GM10248 (cell line): ENCODE measurements around the gene RAB3B.

Source experiments
- CTCF ChIA-PET: fragments of 300-600 bp; sonication (Branson Sonifier 250); formaldehyde crosslinking; extraction: SDS; loops from one replicate; lab custom pipeline; 2021; ENCODE audit warnings: antibody characterized with exemption; lab: Yijun Ruan, JAX
- POLR2A ChIA-PET: fragments of 350-650 bp; sonication (Branson Sonifier 250); formaldehyde crosslinking; extraction: SDS; loops from one replicate; lab custom pipeline; 2020; ENCODE audit warnings: antibody characterized with exemption; lab: Yijun Ruan, JAX
- DNase-seq: peaks from one replicate; pipeline ENCODE4 v3.0.0; 2012; ENCODE audit errors: extremely low spot score
- CTCF ChIP-seq: IDR thresholded peaks from 2 replicates; pipeline ENCODE4 v1.5.1; 2012; ENCODE audit warnings: mild to moderate bottlenecking, low read depth; ENCODE audit errors: extremely low read depth, missing control alignments, control extremely low read depth

Gene RAB3B, protein sequence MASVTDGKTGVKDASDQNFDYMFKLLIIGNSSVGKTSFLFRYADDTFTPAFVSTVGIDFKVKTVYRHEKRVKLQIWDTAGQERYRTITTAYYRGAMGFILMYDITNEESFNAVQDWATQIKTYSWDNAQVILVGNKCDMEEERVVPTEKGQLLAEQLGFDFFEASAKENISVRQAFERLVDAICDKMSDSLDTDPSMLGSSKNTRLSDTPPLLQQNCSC

DNA sequence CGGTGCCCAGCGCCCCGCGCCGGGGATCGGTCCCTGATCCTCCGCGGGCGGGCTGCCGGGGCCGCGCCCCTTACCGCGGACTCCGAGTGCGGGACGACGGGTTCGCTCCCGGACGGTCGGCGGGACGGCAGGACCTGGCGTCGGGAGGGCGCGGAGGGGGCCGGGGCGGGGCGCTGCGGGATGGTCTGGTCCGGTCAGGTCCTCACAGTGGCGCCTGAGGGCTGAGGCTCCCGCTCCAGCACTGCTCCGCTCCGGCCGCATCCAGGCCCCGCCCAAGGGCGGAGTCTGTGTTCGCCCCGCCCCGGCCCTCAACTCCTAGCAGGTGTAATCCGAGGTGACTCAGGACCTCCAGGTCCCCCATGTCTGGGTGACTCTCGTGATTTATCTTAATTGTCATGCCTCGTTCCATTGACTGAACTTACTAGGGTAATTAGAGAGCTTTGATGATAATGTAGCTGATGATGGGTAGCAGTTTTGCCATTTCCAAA lies at the start of gene RAB3B:
Gene RAB3B, minus strand, starts transcription at position 223 of the 488 bp plus-strand sequence. CDS start 13,583 bp downstream, outside the sequence.
- TF ChIP-seq CTCF: no peak
- ChIA-PET CTCF (interaction anchor here (1.0 to 1.2 kb wide), 3 partner anchors 9 to 22 kb away, joined by 3 read pairs; no protein-coding TSS in a partner anchor), POLR2A (interaction anchor here (0.6 kb wide), 1 partner anchor 127 kb away, joined by 5 read pairs; no protein-coding TSS in a partner anchor)
- DNase-seq: peak; percentile 81

GRCh38 chr1:52037909-52038308 lies 47.4 kb upstream of the RAB3B start:
- no peak for DNase-seq
- ChIA-PET CTCF (interaction anchor here (1.6 to 2.1 kb wide), 2 partner anchors 10 to 141 kb away, joined by 4 to 7 read pairs; no protein-coding TSS in a partner anchor), POLR2A (interaction anchor here (0.7 kb wide), 1 partner anchor 27 kb away, joined by 3 read pairs; no protein-coding TSS in a partner anchor)
- no peak for TF ChIP-seq CTCF

DNA sequence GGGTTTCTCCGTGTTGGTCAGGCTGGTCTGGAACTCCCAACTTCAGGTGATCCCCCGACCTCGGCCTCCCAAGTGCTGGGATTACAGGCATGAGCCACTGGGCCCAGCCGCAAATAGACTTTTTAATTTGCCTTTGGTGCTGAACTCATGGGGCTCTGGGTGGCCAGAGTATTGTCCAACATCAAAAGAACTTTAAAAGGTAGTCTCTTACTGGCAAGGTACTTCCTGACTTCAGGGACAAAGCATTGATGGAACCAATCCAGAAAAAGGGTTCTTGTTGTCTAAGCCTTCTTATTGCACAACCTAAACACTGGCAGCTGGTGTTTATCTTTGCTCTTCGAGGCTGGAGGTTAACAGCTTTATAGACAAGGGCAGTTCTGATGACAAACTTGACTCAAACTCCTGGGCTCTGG lies 46.9 kb upstream of the RAB3B start:
- ChIA-PET CTCF (interaction anchor here (1.0 to 2.1 kb wide), 4 partner anchors 11 to 141 kb away, joined by 3 to 7 read pairs (median 4); no protein-coding TSS in a partner anchor), POLR2A (no interaction called here)
- TF ChIP-seq CTCF: no peak
- no peak for DNase-seq

- ChIA-PET CTCF (interaction anchor here (1.0 kb wide), 1 partner anchor 137 kb away, joined by 3 read pairs; no protein-coding TSS in a partner anchor), POLR2A (no interaction called here)
- no peak for DNase-seq
- TF ChIP-seq CTCF: no peak
Observed at GRCh38 chr1:52034050-52034384, 43.5 kb upstream of the RAB3B start.

- ChIA-PET POLR2A (no interaction called here), CTCF (interaction anchor here (1.0 kb wide), 1 partner anchor 137 kb away, joined by 3 read pairs; no protein-coding TSS in a partner anchor)
- TF ChIP-seq CTCF: no peak
- peak; percentile 91 for DNase-seq
Observed at GRCh38 chr1:52033190-52034049, 42.9 kb upstream of the RAB3B start, which contains the start of gene KTI12. Gene KTI12, minus strand, starts transcription at chr1:52033810. Its CDS starts 49 bp downstream, at chr1:52033761.

- no peak for TF ChIP-seq CTCF
- CTCF ChIA-PET: interaction anchor here (1.0 to 1.3 kb wide), 2 partner anchors 13 to 136 kb away, joined by 3 to 4 read pairs; no protein-coding TSS in a partner anchor
- POLR2A ChIA-PET: no interaction called here
- peak; percentile 38 for DNase-seq
Observed at GRCh38 chr1:52032785-52033131, 42.3 kb upstream of the RAB3B start.
